GM12892 (cell line): ENCODE results near the gene LAIR2.

Experiments used
- POLR2AphosphoS5 ChIP-seq: IDR thresholded peaks from 2 replicates; pipeline ENCODE4 v1.6.1; 2011; ENCODE audit warnings: low read depth, low read length, control low read depth
- TAF1 ChIP-seq: IDR thresholded peaks from 2 replicates; pipeline ENCODE4 v1.6.1; 2011; ENCODE audit warnings: low read depth, mild to moderate bottlenecking, control low read depth, low read length, borderline replicate concordance

GRCh38 chr19:54454781-54455675, 47.6 kb upstream of the LAIR2 start:
- TF ChIP-seq TAF1 = no peak
- no peak for TF ChIP-seq POLR2AphosphoS5
